ENCODE results near the gene TAMALIN.

Gene TAMALIN

GRCh38 chr12:52037248-52037861 lies 30.6 kb downstream of the TAMALIN start:
- DNase-seq: no peak

DNA sequence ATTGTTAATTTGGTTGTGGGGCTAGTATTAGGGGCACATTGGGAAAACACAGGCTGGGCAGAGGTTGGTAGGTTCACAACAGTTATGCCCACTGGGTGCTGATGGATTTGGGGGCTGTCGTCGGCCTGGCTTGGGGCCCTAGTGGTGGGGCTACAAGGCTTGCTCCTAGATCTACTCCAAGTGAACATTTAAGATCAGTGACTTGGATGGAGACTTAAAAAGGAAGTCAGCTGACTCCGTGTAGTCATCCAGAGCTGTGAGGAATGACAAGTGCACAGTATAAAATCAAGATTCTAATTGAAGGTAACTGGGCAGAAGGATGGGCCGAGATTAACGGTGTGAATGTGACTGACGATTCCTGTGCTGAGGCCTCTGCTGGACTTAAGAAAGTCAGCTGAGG lies 31.7 kb downstream of the TAMALIN start:
- DNase-seq: no peak

GRCh38 chr12:52041035-52041434 lies 34.3 kb downstream of the TAMALIN start:
- no peak for DNase-seq

- no peak for DNase-seq
These were observed 35.0 kb downstream of the TAMALIN start for GRCh38 chr12:52041695-52042123.

- DNase-seq: no peak
These were observed 36.1 kb downstream of the TAMALIN start for GRCh38 chr12:52042706-52043385.

DNA sequence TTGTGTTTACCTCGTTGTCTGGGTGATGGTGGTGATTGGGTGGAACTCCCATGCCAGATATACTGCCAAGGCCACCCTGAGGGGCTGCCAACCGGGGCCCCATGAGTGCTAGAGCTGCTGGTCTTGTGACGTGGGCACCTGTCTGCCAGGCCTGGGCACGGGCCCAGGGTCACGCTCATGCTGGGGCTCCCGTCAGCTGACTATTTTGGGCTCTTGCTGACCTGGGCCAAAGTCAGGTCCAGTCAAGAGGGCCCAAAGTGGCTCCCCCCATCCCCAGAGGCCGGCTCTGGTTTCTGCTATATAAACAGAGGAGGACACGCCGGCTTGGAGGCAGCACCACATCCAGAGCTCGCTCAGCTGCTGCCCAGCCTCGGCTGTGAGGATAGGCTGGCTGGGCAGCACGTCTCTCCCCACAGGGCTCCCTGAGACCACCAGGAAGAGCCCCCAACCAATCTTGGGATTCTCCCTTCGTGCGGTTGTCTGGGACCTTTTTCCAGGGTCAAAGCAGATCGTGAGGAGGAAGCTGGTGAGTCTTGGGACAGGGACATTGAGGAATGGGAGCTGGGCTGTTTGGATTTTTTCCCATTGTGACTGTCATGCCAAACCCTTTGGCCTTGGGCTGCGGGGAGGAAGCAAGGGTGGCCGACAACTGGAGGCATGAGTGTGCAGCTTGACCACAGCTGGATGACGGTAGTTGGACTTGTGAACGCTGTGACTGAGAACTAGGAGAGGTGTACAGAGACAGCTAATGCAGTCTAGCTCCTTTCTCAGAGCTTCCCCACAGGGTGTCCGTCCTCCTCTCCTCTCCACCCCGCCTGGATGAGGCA lies 36.9 kb downstream of the TAMALIN start:
- DNase-seq: no peak

- DNase-seq: peak in 1 of 2 experiments; percentile 8
These were observed 37.7 kb downstream of the TAMALIN start for GRCh38 chr12:52044292-52044983.

DNA sequence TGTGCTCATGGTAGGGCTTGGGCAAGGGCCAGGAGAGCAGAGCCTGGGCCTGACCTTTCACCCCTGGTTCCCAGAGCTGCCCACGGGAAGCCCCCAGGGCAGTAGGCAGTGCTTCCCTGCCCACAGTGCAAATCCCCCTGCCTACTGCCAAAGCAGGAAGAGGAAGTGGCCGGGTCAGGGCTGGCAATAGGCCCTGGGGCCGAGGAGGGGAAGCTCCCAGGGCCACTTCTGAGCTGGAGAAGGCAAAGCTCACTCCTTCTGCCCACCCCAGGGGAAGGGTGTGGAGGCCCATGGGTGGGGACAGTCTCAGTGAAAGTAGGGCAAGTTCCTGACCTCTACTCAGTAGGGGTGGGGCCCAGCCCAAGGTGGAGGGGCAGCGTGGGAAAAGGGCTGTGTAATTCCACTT lies 39.1 kb downstream of the TAMALIN start:
- no peak for DNase-seq

DNA sequence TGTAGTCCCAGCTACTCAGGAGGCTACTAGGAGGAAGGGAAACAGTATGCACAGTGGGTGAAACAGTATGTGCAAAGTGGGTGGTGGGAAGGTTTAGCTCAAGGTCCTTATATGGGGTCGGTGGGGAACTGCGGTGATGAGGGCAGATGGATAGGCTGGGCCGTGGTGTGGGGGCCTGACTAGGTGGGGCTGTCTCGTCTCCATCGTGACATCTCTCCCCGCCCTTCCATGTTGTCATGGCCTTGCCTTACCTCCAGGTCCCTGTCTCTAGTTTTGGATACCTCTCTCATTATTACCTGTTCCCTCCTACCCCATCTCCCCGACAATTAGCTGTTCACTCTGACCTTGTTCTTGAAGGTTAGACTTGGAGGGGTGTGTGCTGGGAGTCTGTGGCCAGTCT lies 40.1 kb downstream of the TAMALIN start:
- no peak for DNase-seq

- DNase-seq: no peak
These were observed 42.5 kb downstream of the TAMALIN start for GRCh38 chr12:52049286-52049685.

GRCh38 chr12:52049688-52050087 lies 42.9 kb downstream of the TAMALIN start:
- DNase-seq: no peak

GRCh38 chr12:52050116-52050757 lies 43.5 kb downstream of the TAMALIN start:
- DNase-seq: no peak

GRCh38 chr12:52050758-52051541 lies 44.2 kb downstream of the TAMALIN start, which contains the start of gene NR4A1:
NR4A1 (plus strand) TSS chr12:52051442; CDS start chr12:52054329, 2,887 bp downstream.
- DNase-seq: peak in 1 of 2 experiments; percentile 33

DNA sequence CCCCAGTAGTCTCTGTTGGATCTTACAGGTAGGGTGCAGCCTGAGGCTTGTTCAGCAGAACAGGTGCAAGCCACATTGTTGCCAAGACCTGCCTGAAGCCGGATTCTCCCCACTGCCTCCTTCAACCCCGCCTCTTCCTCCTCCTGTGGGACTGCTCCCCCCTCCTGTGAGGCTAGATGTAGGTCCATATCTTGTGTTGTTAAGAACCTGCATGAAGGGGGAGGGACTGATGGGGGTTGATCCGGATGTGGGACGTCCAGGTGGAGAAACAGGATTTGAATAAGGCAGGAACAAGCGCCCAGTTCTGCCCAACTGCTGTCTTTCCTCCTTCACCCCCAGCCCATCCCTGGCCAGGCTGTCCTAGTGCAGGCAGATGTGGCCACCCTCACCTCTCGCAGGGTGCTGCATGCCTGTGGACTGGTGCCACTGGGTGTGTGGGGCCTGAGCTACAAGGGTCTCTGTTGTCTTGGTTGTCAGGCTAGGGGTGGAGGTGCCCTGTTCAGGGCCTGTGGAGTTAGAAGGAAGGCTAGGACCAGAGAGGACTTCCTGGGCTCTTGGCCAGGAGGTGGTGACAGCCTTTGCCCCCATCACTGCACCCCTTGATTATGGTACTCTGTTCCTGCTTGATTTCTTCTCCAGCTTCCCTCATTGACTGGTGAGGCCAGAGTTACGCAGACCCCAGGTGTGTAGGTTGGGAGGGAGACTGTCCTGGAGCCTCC lies 45.9 kb downstream of the TAMALIN start:
- no peak for DNase-seq

DNA sequence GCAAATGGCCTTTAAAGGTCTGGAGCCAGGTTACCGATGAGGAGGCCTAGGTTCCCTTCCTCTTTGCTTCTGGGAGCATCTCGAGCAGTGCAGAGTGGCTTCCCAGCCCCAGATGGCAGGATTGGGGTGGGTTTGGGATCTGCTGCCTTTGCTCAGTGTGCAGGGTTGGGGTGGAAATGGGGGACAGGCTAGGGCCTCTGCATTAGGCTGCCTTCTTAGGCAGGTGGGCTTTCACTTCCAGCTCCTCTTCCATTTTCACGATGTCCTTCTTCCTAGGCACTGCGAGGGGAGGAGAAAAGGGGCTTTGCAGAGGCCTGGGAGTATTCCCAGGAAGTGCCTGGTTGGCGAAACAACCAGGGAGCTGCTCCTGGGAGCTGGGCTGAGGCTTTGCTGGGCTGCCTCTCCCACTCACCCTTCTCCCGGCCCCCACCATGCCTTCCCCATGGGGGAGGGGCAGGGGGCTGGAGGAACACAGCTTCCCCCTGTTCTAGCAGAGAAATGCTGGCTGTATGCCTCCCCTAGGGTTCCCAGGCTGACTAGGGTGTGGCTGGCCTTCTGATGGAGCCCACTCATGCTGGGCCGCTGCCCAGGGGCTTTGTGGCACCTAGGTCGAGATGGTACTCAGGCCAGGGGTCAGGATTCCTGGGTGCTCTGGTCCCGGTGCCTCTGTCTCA lies 46.9 kb downstream of the TAMALIN start:
- no peak for DNase-seq

DNA sequence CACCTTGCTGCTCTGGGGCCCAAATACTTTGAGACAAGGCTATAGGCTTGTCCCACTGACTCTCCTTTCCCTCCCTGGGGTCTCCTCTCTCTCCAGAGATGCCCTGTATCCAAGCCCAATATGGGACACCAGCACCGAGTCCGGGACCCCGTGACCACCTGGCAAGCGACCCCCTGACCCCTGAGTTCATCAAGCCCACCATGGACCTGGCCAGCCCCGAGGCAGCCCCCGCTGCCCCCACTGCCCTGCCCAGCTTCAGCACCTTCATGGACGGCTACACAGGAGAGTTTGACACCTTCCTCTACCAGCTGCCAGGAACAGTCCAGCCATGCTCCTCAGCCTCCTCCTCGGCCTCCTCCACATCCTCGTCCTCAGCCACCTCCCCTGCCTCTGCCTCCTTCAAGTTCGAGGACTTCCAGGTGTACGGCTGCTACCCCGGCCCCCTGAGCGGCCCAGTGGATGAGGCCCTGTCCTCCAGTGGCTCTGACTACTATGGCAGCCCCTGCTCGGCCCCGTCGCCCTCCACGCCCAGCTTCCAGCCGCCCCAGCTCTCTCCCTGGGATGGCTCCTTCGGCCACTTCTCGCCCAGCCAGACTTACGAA lies 47.6 kb downstream of the TAMALIN start:
- DNase-seq: no peak

- no peak for DNase-seq
These were observed 48.3 kb downstream of the TAMALIN start for GRCh38 chr12:52054833-52055730.
